Activated naive CD4-positive, alpha-beta T cell treated with Interleukin-2 at 50 U/mL for 16 hours (primary cell): ENCODE measurements around the gene ACTA1.
"Not testable (repeated sequence)": the region's sequence is repeated elsewhere in the genome, so short reads cannot be mapped to it uniquely, and the experiment has no call there.

Source experiments
- DNase-seq: peaks from one replicate; pipeline ENCODE4 v3.0.0-alpha.2; 2020

Gene ACTA1

GRCh38 chr1:229407206-229408026 lies 26.5 kb downstream of the ACTA1 start:
- DNase-seq = no peak

GRCh38 chr1:229406798-229407197 lies 27.1 kb downstream of the ACTA1 start:
- DNase-seq = no peak

- no peak for DNase-seq
Observed at GRCh38 chr1:229403573-229403972, 30.3 kb downstream of the ACTA1 start.

GRCh38 chr1:229402993-229403392 lies 30.9 kb downstream of the ACTA1 start:
- no peak for DNase-seq

- not testable (repeated sequence) for DNase-seq
Observed at GRCh38 chr1:229402329-229402728, 31.6 kb downstream of the ACTA1 start.

GRCh38 chr1:229397762-229398161 lies 36.1 kb downstream of the ACTA1 start:
- DNase-seq = no peak

GRCh38 chr1:229396585-229397206 lies 37.2 kb downstream of the ACTA1 start:
- DNase-seq = no peak

GRCh38 chr1:229394517-229394916 lies 39.4 kb downstream of the ACTA1 start:
- DNase-seq = not testable (repeated sequence)

- DNase-seq = no peak
Observed at GRCh38 chr1:229392936-229393335, 41.0 kb downstream of the ACTA1 start.

- no peak for DNase-seq
Observed at GRCh38 chr1:229390130-229390529, 43.8 kb downstream of the ACTA1 start.

- DNase-seq = no peak
Observed at GRCh38 chr1:229388897-229389580, 44.9 kb downstream of the ACTA1 start.

GRCh38 chr1:229385853-229386456 lies 47.9 kb downstream of the ACTA1 start:
- DNase-seq = no peak

- DNase-seq = no peak
Observed at GRCh38 chr1:229384822-229385221, 49.1 kb downstream of the ACTA1 start.

- no peak for DNase-seq
Observed at GRCh38 chr1:229383961-229384360, 49.9 kb downstream of the ACTA1 start.

- no peak for DNase-seq
Observed at GRCh38 chr1:229383188-229383587, 50.7 kb downstream of the ACTA1 start.
